GM10266 (cell line): ENCODE results near the gene MDP1.

Experiments
- DNase-seq: peaks from one replicate; pipeline ENCODE4 v3.0.0; 2012; ENCODE audit errors: extremely low spot score
- CTCF ChIP-seq: IDR thresholded peaks from 2 replicates; pipeline ENCODE4 v1.5.1; 2012; ENCODE audit warnings: mild to moderate bottlenecking, low read depth; ENCODE audit not compliant: control insufficient read depth, insufficient read depth; ENCODE audit errors: missing control alignments

The MDP1 gene

GRCh38 chr14:24240110-24240918 is 24.4 kb upstream of the MDP1 start:
- TF ChIP-seq CTCF, result no peak
- DNase-seq, result no peak

- no peak for TF ChIP-seq CTCF
These were observed 22.7 kb upstream of the MDP1 start for GRCh38 chr14:24238527-24239037.

GRCh38 chr14:24238123-24238522 is 22.3 kb upstream of the MDP1 start:
- TF ChIP-seq CTCF, result no peak
- no peak for DNase-seq

More at GRCh38 chr14:24238527-24239037, 22.7 kb upstream of the MDP1 start:
- no peak for DNase-seq

- TF ChIP-seq CTCF, result no peak
- DNase-seq, result no peak
These were observed 21.6 kb upstream of the MDP1 start for GRCh38 chr14:24237463-24237955.

GRCh38 chr14:24236689-24237462 is 21.0 kb upstream of the MDP1 start:
- no peak for TF ChIP-seq CTCF
- no peak for DNase-seq

- no peak for TF ChIP-seq CTCF
- no peak for DNase-seq
These were observed 20.2 kb upstream of the MDP1 start for GRCh38 chr14:24235804-24236688.
